Epithelial cell of esophagus (primary cell): ENCODE measurements around the gene TENM4.

Source experiments
- DNase-seq: peaks from one replicate; pipeline ENCODE4 v3.0.0; 2010; ENCODE audit warnings: low read depth
- H3K4me3 ChIP-seq: 2 replicates; pipeline ENCODE4 v1.5.1; 2011; ENCODE audit warnings: mild to moderate bottlenecking, low read length, control low read depth
- TF ChIP-seq, protein P1 (sequence below): IDR thresholded peaks from 2 replicates; pipeline ENCODE4 v1.5.1; 2011; ENCODE audit warnings: low read depth, mild to moderate bottlenecking, low read length, control low read depth, inconsistent platforms; ENCODE audit not compliant: insufficient read depth; ENCODE audit errors: missing control alignments

TENM4 gene

DNA sequence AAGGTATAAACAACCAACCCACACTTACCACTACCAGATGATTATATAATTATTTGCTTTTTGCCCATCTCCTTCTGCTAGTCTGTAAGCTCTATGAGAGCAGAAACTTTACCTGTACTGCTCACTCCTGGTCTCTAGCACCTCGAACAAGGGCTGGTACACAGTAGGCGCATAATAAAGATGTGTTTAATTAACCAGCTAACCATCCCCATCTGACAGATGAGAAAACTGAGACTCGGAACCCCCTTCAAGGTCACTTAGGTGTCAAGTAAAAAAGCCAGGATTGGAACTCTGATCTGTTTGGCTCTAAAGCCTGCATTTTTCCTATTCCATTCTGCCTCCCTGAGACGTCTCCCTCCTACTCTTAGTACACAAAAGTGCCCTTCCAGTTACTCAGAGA, 370.3 kb downstream of the TENM4 start:
- H3K4me3 ChIP-seq: no peak overlapping the region
- TF ChIP-seq, protein P1, sequence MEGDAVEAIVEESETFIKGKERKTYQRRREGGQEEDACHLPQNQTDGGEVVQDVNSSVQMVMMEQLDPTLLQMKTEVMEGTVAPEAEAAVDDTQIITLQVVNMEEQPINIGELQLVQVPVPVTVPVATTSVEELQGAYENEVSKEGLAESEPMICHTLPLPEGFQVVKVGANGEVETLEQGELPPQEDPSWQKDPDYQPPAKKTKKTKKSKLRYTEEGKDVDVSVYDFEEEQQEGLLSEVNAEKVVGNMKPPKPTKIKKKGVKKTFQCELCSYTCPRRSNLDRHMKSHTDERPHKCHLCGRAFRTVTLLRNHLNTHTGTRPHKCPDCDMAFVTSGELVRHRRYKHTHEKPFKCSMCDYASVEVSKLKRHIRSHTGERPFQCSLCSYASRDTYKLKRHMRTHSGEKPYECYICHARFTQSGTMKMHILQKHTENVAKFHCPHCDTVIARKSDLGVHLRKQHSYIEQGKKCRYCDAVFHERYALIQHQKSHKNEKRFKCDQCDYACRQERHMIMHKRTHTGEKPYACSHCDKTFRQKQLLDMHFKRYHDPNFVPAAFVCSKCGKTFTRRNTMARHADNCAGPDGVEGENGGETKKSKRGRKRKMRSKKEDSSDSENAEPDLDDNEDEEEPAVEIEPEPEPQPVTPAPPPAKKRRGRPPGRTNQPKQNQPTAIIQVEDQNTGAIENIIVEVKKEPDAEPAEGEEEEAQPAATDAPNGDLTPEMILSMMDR: no peak
- DNase-seq: no peak

DNA sequence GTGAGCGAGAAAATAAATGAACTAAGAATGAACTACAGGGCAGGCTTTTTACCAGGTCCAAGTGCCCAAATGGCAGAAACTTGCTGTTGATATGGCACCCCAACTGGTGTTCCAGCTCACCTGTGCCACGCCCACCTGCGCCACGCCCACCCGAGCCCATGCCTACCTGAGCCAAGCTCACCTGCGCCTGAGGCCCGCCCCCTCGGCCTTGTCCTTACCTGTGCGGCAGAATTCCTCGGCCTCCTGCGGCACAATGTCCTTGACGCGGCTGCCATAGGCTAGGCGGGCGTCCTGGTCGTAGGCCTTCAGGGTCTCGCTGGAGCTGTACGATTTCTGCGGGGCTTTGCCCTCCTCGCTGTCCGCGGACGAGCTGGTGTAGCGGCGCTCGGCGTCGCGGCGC, 371.3 kb downstream of the TENM4 start:
- TF ChIP-seq, protein P1: no peak
- DNase-seq: no peak
- H3K4me3 ChIP-seq: no peak overlapping the region

DNA sequence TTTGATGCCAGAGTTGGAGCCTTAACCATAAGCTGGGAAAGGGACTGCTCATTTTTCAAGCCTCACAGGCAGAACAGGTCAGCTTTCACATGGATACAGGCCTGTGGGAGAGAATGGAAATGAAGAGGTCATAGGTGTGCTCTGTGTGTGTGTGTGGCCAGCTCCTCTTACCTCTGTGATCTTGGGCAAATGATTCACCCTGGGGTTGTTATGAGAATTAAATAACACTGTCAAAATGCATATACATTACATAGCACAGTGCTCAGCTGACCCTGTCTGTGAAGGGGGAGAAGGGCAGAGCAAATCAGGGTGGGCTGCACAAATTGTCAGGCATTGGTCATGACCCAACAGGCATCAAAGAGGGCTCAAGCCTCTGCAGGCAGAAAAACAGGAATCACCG, 372.5 kb downstream of the TENM4 start:
- no peak overlapping the region for H3K4me3 ChIP-seq
- TF ChIP-seq, protein P1: no peak
- DNase-seq: no peak

DNA sequence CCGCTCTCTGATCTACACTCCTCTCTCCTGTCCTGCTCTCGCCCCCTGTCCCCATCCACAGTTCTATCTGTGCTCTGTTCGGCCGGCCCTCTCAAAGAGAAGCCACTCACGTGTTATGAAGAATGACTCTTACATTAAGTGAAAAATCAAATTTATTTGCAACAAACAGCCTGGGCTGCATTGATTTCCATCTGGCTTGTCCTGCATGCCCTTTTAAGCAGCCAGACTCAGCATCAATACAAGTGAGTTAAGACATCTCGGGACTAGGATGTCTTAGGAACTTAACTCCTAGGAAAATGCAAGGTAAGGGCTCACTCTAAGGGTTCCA, 373.5 kb downstream of the TENM4 start:
- TF ChIP-seq, protein P1: no peak
- DNase-seq: no peak
- no peak overlapping the region for H3K4me3 ChIP-seq

DNA sequence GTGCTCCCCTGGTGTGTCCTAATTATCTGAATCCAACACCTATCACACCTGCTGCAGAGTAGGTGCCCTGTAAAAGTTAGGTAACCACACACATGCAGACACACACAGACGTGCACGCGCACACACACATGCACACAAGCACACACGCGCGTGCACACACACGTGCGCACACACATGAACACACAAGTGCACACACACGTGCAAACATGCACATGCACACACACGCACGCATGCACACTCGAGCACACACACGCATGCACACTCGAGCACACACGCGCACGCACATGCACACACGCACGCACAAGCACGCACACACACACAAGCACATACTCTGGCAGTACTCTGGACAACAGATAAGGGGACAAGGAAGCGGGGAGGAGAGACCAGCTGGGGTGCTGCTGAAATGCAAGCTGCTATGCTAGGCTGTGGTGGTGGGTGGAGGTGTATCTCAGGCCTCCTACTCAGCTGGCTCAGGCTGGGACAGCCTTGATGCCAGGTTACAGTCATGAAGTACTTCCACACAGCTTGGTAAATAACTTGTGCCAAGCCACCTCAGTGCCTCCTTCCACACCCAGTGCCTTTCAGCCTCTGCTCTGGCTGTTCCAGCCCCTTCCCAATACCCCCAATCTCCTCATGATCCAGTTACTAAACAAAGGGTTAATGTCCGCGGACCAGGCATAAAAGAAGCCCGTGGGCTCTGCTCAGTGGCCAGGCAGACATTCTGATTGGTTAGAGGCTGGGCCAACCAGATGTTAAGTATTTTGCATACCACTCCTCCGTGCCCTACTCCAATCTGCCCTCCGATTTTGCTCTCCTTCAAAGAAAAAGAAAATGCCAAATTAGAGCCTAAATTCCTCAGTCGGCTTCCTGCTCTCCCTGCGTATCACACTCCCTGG, 374.1 kb downstream of the TENM4 start:
- TF ChIP-seq, protein P1: no peak
- no peak for DNase-seq
- no peak overlapping the region for H3K4me3 ChIP-seq

DNA sequence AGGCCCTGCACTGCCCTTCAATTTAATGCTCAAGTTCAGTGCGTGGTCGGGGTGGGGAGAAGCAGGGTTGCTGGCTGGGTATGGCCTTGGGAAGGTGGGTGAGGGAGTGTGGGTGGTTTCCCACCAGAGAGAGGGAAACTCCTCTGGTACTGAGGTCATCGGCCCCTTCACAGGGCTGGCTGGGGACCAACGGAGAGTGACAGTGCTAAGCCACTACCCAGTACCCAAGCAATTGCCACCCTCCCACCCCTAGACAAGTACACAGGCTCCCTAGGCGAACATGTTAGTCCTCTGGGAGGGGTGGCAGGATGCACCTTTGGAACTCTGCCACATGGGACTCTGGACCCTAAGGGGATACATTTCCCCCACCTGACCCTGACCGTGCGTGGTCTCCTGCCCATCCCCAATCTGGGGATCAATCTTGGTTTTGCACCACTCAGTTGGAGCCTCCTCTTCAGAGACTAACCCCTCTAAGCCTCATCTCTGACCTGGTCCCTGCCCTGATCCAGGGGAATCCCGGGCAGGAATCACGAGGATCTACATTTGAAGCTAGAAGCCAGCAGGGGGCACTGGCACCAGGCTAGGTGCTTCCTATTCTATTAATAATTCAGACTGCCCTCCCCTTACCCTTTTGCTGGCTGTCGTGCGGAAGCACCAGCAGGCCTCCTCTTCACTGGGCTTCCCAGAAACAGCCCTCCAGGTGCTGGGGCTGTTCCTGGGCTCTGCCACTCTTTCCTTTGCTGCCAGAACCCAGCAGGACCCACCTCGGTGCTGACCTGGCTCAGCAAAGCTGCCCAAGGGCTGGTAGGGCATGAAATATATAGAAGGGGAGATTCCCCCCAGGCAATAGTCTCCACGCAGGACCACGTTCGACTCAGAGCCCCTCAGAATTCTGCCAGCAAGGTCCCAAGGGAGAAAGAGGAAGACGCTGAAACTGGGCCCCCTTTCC, 377.7 kb downstream of the TENM4 start:
- H3K4me3 ChIP-seq: no peak overlapping the region
- TF ChIP-seq, protein P1: peak; percentile 59
- peak; percentile 55 for DNase-seq
